NCI-H226 (cell line): ENCODE data around the gene WDFY1.

Source experiments
- DNase-seq: peaks from one replicate; pipeline ENCODE4 v3.0.0-alpha.2; 2015

Gene WDFY1

DNA sequence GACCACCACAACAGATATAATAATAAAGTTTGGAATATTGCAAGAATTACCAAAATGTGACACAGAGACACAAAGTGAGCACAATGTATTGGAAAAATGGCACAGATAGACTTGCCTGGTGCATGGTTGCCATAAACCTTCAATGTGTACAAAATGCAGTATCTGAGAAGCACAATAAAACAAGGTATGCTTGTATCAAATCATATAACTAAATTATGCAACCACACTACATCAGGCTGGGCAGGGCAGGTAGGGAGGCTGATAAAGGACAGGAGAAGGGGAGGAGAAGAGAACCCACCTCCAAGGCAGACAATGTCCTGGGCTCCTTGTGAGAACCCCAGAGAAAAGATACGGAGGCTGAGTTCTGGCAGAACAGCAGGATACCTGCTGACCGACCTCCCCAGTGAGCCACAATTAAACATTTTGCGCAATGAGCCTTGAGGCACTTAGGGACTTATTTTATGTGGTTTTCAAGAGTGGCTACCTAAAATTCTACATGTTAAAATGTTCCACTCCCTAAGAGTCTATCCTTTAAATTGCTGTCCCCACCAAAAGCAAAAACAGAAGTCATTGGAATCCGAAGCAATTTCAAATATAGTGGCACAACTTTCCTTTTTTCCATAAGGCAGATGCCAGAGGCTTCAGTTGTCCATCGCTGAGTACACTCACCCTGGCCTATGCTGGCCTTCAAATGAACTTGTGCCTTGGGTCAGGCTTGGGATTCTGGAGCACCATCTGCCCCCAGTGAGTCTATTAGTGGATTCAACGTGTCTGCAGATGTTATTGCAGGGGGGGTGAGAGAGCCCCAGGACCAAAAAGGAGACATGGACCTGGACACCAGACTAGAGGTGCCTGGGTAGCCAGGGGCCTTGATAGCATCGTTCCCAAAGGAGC is 16.8 kb downstream of the WDFY1 start:
- no peak for DNase-seq

DNA sequence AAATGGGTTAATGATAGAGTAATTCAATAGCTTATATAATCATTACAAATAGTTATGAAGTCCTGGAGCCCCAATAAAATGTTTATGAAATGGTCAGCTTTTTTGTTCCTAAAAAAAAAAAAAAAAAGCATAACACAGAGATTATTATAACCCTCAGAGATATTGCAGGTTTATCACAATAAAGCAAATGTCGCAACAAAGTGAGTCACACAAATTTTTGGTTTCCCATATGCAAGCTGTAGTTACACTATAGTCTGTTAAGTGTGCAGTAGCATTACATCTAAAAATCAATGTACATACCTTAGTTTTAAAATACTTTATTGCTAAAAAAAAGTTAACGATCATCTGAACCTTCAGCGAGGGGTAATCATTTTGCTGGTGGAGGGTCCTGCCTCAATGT is 20.0 kb downstream of the WDFY1 start:
- DNase-seq: peak; percentile 52

DNA sequence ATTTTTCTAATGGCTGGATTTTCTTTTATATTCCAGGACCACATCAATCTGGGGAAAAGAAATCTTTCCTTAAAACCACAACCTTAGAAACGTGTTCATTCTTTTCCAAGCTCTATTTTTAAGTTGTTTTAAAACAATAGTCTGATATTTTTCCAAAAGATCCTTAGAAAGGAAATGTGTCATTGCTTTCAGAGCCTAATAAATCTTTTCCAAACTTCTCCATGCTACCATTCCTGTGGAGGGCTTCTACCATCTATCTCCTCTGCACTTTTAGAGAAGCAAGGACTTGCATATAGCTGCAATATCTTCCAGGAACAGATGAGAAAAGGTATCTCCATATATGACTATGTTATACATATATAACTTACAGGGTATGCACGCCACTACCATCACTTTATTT is 21.2 kb downstream of the WDFY1 start:
- no peak for DNase-seq

DNA sequence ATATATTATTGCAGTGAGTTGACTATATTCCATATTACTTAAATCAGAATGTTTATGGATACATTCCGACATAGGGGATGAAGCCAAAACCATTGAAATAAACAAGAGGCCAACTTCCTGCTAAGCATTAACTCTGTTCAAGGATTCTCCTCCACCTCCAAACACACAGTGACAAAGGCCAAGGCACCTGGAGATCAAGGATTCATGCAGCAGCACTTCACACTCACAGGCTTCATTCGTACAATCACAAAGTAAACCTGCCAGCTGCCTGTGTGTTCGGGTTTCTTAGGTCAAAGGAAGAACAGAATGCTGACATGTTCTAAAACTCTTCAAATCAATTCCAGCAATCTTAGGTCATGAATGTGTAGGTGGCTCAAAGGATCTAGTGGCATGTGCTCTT is 22.8 kb downstream of the WDFY1 start:
- DNase-seq: no peak

DNA sequence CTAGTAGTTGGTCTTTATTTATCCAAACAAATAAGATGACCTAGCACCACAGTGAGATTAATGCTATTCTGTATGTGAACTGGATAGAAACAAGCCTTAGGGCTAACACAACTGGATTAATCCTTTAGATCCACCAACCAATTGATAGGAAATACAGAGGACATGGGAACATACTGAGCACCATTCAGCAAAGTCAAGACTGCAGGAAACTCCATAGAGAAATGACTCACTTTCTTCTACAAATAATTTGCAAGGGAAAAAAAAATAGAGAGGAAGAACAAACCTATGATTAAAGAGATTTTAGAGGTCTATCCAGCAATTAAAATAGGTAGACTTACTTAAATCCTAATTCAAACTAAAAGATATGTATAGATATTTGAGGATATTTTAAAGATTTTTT is 23.9 kb downstream of the WDFY1 start:
- no peak for DNase-seq

DNA sequence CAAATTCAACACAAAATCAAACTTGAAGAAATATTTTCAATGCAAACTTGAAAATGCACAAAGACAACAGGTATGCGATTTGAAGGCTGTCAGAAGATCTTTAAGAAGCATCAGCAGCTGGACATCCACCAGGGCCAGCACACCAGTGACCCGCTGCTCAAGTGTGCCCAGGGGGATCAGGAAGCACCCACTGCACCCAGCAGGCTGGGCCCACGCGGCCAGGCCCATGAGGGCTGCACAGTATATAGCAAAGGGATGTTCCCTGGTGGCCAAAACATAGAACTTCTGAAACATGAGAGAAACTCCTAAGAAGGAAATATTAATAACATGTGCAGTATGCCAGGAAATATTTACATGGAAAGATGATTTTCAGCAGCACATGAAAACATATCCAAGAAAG is 25.0 kb downstream of the WDFY1 start:
- no peak for DNase-seq

DNA sequence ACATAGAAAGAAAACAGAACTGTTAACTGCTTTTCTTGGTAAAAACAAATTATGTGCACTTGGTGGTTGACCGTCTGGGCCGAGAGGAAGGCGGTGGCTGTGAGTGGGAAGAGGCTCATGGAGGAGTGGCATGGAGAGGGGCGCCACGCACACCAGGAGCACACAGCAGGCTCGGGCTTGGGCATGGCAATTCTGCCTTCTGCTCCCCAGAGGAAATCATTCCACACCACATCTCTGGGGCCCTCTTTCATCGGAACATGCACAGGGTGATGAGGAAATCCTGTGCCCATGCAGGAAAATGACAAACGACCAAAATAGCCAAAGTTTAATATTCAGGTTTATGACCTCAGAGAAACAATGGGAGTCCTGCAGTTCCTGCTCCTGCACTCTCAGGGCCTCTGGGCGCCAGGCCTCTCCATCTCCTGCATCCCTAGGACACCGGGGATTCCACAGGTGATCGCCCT is 26.4 kb downstream of the WDFY1 start:
- DNase-seq: no peak

DNA sequence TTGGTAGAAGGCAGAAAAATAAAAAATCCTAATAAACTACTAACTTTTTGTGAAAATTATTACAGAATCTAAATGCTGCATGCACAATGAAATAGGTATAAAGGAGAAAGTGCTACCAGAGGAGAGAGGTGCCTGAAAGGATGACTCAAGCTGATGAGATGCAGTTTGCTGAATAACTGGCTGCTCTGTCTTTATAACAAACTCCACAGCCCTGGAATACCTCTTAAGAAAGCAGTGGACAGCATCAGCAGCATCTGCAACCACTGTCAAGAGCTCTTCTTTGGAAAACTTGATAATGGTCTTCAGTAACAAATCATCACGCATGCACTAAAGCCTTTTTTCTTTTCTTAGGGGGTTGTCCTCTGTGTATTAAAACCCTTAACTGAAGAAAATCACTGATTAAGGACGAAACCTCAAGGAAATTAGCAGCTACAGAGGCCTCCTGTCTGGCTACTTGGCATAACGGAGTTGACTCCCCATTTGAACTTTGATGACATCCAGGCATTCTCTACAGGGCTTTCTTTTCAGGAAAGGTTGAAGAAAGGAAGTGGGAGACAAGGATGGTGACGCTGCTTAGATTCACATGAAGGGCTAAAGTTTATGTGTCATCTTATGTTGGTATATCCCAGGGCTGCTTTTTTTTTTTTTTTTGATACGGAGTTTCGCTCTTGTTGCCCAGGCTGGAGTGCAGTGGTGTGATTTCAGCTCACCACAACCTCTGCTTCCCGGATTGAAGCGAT is 28.8 kb downstream of the WDFY1 start:
- no peak for DNase-seq

DNA sequence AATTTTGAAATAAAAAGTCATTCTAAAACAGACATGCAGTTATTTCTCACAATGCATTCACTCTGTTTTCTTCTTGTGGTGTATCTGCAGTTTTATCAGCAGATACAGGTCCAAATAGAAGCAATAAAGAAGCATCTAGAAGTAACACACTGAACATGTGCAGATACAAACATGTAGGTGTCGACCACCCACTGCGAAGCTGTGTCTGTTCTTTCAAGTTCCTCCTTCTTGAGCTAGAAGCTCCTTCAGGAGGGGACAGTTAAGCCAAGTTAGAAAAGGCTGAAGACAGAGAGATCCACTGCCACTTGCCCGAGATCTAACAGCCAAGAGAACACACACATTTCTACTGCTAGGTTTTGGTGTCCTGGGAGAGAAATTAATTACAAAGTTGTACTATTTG is 30.1 kb downstream of the WDFY1 start:
- DNase-seq: no peak

DNA sequence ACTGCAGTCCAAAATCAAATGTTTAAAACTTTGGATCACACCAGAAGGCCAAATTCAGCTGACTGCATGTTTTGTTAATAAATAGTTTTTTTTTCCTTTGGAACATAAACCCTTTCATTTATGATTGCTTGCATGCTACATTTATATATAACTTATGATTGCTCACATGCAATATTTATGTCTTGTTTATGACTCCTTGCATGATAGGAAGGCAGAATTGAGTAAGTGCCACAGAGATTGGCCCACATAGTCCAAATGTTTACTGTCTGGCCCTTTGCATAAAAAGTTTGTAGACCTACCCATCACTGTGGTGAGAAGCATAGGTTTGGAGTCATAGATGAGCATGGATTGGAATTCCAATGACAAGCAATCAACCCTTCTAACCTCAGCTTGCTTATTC is 30.8 kb downstream of the WDFY1 start:
- DNase-seq: no peak

DNA sequence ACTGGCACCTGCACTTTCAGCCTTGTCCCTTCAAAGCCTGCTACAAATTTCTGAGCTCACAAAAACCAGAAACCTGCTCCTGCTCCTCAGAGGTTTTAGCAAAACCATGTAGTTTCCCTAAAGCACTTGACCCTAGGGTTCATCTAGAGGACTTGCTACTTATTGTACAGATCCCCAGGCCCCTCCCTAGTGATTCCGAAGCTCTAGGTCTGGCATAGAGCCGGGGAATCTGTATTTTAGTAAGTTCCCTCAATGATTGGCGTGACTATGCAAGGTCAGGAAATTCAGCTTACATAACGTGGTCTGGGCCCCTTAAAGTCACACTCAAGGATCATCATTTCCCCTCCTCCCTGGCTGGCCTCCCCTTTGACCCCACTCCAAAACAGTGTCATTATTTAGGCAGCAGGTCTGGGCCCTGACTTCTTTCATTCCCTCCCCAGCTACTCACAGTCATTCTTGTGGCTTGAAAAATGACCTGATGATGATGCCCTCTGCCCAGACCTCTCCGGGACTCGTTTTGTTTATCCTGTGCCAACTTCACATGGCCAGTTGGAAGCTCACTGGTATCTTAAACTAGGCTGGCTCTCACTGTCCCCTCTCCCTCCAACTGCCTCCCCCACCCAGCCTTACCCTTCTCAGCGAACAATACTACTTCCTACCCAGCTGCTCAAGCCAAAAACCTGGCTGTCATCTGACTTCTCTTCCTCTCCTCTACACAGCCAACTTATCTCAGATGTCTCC is 36.0 kb downstream of the WDFY1 start:
- no peak for DNase-seq

DNA sequence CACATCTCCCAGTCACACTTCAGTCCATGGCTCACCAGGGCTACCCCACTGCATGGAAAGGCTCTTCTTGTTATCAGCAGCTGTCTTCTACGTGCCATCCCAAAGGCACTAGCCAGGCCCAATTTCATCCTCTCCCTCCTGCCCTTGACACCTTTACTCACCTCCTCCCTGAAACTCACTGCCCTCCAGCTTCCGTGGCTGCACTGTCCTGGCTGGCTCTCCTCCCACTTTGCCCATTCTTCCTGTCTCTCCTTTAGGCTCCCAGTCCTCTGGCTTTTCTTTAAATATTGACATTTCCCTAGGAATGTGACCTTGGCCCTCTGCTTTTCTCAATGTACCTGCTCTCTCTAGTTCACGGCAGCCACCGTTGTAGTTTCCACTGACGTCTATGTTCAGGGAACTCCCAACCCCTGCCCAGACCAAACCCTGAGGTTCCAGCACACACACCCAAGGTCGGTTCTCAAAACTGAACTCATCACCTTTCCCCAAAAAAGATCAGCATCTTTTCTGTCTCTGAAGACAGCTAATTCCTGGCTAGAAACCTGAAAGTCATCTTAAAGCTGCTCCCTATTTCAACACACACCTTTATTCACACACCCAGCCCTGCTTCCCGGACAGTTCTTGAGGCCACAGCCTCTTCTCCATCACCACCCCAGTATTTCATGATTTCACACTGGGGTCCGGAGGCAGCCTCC is 36.7 kb downstream of the WDFY1 start:
- DNase-seq: no peak

DNA sequence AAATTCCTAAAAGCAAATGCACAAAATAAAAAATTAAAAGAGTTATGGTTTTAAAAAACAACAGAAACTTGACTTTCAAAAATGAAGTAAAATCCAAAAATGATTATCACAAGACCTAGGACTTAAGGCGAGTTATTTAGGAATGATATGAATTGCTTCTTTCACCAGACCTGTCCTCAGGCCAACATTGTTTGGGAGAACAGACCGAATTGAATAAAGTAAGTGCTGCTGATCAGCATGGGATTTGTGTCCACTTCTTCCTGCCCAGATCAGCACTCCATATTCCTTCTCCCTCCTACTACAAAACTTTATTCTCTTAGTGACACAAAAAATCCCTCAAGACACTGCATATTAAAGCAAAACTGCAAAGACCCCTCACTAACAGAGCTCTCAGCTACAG is 39.1 kb downstream of the WDFY1 start:
- DNase-seq: no peak

DNA sequence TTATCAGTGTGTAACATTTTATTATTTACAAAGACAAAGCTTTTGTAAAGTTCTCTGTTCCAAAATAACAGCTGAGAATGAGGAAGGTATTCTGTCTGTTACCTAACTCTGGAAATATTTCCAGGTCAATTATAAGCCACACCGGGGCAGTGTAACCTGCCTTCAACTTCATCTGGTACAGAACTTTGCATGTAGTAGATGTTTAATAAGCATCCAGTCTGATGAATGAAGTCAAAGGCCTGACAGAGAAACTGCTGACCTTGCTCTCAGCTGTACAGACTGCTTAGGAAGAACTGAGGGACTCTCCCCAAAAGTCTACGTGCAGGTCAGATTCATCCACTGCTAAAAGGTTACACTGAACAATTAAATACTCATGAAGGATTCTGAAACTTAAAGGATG is 43.3 kb downstream of the WDFY1 start:
- no peak for DNase-seq

DNA sequence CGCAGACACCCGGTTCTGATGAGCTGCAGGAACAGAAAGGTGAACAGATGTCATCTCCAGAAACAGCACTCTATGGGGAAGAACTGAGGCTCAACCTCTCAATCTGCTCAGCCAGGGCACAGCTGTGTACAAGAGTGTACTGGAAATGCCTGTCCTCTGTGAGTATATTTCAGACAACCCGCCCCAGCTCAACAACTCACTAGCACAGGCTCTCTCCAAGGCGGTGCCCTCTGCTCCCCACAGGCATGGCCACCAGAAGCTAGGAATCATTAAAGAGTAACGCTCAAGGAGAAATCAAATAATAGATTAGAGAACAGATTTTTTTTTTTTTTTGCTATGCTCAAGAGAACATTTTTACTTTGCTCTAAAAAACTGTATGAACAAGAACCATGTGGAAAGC is 43.8 kb downstream of the WDFY1 start:
- DNase-seq: no peak

DNA sequence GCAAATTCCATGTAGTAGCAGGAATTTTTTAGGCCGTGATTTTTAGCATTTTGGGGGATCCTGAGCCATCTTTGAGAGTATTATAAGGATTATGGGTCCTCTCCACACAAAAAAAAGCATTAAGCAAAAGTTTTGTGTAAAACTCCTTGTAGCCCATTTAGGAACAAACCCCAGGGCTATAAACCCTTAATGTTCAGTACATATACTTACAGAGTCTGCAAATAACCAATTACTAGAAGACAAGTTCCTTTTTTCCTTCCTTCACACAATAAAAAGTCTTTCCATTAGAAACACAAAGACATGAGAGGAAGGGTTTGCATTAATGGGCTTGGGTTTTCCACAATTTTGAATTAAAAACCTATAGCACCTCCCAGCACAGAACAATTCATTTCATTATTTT is 44.6 kb downstream of the WDFY1 start:
- DNase-seq: no peak

DNA sequence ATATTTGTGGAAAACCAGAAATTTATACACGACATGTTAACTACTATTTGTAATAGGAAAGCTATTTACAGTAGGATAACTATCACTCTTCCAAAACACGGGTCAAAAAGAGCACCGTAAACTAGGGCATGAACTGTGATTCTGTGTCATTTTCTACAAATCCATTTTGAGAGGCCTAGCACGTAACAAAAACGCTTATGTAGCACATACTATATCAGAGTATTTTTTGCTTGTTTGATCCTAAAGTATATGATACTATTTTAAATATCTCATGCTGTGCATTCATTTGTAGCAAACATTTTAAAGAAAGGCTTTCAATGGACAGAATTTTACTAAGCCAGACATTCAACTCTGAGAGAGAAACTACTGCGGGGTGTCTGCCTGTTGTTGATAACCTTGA is 45.1 kb downstream of the WDFY1 start:
- no peak for DNase-seq

DNA sequence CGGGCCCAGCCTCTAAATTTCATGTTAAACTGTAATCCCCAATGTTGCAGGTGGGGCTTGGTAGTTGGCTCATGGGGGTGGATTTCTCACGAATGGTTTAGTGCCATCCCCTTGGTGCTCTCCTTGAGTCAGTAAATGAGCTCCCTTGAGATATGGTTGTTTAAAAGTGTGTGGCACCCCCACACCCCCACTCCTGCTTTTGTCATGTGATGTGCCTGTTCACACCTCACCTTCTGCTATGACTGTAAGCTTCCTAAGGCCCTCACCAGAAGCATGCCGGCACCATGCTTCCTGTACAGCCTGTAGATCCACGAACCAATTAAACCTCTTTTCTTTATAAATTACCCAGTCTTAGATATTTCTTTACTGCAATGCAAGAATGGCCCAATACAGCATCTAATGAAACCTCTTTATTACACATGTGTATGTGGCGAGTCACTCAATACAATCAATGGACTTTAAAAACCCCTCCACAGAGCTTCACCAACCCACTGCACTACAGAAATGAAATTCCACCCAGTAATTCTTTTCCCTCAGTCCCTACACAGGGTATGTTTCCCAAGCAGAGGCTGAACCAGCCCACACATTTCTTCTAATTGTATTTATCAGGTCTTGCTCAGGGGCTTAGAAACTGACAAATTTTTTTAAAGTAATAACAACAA is 47.3 kb downstream of the WDFY1 start:
- no peak for DNase-seq

DNA sequence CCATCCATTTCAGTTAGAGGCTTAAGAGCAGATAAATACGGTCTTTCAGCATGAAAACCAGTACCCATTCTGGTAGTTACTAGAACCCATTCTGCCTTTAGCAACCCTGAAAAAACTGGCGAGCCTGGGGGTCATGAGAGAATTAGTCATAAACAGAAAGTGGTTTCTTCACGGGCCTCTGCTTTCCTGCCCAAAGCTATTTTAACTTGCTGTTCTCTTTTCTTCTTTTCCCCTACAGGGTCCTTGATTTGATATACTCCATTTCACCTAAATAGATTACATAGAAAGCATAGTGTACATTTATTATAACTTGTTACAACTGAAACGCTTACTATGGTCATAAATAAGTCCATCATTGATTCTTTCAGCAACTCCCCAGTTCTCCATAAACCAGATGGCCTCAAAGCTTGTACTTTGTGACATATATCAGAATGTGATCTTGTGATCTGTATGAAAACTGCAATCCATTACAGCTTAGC is 48.3 kb downstream of the WDFY1 start:
- DNase-seq: no peak

DNA sequence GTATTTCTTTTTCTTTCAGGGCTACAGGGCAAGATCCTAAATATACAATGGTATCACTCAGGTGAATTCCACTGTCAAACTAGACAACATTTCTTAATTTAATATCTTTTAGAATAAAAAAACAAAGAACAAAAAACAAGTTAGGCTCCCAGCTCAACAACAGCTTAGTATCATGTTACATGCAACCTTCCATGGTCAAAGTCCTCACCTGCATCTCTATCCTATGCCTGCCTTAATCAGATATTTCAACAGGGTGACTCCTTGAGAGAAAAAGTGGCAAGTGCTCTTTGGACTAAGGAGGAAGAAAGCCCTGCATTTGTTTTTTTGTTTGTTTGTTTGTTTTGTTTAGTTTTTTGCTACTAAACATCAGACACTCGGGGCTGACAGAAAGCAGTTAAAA is 50.2 kb downstream of the WDFY1 start:
- DNase-seq: no peak

DNA sequence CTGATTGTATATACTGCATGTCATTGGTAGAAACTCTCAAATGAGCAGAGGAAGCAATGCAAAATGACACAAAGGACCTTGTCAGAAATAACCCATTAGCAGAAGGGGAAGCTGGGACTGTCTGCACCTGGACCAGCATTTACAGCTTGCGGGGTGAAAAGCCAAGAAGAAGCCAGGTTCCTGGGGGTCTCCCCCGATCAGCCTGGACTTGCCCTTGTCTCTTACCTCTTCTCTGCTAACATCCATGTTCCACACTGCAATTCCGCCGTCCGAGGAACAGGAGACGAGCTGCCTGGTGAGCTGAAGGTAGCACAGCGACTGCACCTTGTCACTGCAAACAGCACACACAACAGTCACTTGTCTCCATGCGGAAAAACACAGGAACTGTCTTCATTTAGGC is 51.1 kb downstream of the WDFY1 start:
- no peak for DNase-seq

DNA sequence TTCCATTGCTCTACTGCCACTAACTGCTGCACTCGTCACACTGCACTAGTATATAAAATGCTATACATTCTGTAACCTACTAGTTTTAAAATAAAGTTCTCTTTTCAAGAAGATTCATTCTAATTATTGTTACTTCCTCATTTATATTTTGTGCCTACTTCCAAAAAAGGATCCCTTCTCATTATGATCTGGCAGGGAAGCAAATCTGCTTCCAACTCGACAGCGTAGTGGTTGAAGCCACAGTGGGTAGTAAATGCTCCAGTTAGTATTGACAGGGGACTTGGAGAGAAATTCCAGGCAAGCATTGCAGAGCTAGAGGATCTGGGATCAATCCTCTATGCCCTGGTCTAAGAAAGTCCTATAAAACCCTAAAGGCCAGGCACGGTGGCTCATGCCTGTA is 54.4 kb downstream of the WDFY1 start:
- DNase-seq: no peak
